GM12892 (cell line): Measurements from ENCODE around the gene PEPD.

Source experiments
- DNase-seq: peaks from one replicate; pipeline ENCODE4 v3.0.0; 2011; ENCODE audit not compliant: insufficient read length
- FAIRE-seq: peaks from 2 replicates; lab custom pipeline; 2011; peaks lifted over from hg19 to GRCh38; lab: Jason Lieb, UNC
- POLR2A ChIP-seq: IDR thresholded peaks from 2 replicates; pipeline ENCODE4 v1.6.1; 2011; ENCODE audit warnings: low read depth, low read length, control low read depth
- POLR2AphosphoS5 ChIP-seq: IDR thresholded peaks from 2 replicates; pipeline ENCODE4 v1.6.1; 2011; ENCODE audit warnings: low read depth, low read length, control low read depth
- TAF1 ChIP-seq: IDR thresholded peaks from 2 replicates; pipeline ENCODE4 v1.6.1; 2011; ENCODE audit warnings: low read depth, mild to moderate bottlenecking, control low read depth, low read length, borderline replicate concordance

PEPD gene

DNA sequence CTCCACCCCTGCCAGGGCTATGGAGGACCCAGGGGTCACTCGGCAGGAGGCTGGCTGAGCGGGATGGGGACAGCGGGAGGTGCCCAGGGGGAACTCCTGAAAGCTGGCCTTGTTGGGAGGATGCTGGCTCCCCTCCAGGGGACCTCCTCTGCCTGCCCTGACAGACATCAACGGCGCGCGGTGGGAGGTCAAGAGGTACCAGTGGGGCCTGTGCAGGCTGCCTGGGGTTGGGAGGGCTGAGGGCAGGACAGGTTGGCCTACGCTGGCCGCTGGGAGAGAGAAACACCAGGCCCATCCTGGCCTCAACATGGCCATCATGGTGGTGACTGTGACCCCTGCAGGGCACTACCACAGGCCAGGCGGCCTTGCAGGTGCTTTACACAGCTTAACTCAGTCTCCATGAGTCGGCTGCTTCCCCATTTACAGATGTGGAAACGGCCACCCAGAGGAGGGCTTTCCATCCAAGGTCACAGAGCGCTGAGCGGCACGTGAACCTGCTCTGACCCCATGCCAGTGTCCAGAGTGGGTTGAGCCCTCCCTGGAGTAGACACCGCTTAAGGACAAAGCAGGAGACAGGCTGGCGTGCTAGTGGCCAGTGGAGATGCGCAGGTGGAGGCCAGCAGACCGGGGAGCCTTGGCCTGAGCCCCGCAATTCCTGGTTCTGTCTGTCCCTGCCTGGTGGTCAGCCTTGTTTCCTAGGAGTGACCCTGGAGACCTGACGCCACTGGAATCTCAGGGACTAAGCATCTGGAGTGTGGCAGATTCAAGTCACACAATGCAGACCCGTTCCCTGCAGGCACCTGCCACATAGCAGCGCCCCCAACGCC, 120.5 kb downstream of the PEPD start:
- FAIRE-seq (no peak), DNase-seq (no peak)
- TF ChIP-seq TAF1 (no peak), POLR2A (no peak)

GRCh38 chr19:33399745-33400681, 121.6 kb downstream of the PEPD start:
- DNase-seq (no peak), FAIRE-seq (no peak)
- TF ChIP-seq TAF1 (no peak), POLR2AphosphoS5 (no peak), POLR2A (no peak)

DNA sequence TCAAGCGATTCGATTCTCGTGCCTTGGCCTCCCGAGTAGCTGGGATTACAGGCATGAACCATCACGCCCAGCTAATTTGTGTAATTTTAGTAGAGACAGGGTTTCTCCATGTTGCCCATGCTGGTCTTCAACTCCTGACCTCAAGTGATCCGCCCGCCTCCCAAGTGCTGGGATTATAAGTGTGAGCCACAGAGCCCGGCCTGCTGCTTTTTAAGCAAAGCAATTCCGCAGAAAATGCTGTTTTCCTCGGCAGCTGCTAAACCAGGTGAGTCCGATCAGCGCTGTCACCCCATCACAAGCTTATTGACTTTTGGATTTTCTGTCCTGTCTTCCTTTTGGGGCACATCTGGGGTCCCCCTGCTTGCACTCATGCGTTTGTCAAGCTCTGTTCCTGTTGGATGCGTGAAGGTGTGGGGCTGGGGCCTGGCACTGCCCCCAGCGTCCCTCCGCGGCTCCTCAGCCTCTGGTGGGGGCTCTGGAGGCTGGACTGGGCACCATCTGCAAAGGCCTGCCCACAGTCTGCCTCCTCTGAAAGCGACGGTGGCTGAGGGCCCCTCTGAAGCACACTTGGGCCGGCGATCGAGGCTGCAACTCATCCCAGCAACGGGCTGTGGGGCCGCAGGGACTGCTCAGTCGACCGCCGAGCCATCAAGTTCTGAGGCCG, 122.4 kb downstream of the PEPD start:
- DNase-seq, result no peak
- no peak for FAIRE-seq
- TF ChIP-seq POLR2A (no peak), POLR2AphosphoS5 (no peak), TAF1 (no peak)

DNA sequence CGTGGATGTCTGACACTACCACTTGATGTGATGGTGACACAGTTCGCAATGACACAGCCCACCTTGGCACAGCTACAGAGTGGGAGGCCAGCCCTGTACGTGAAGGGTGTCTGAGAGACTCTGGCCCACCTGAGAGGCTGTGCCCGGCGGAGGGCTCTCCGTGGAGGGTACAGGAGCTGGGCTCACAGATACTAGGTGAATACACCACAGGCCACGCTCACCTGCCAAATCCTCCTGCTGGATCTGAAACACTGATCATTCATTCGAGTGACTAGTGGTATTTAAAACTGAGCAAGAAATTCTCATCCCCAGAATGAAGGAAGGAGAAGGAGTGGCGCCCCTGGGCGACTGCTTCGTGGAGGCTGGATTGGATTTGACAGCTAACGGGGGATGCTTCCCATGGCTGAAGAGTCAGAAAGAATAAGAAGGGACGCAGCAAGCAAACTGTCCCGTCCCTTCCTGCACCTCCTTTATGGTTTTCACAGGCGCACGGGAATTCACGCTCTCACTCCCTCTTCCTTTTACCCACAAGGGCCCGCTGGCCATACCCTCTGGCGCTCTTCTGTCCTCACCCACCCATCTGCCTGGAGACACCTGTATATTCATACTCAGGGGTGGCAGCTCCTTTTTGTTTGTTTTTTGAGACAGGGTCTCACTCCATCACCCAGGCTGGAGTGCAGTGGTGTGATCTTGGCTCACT, 123.1 kb downstream of the PEPD start:
- no peak for FAIRE-seq
- DNase-seq, result no peak
- TF ChIP-seq POLR2AphosphoS5, result no peak
- TF ChIP-seq TAF1, result no peak
- TF ChIP-seq POLR2A, result no peak

- TF ChIP-seq TAF1 (no peak), POLR2AphosphoS5 (no peak), POLR2A (no peak)
- DNase-seq, result no peak
- FAIRE-seq, result no peak
These were observed 123.8 kb downstream of the PEPD start for GRCh38 chr19:33397536-33398360.

GRCh38 chr19:33396701-33397535, 124.7 kb downstream of the PEPD start:
- DNase-seq (no peak), FAIRE-seq (no peak)
- TF ChIP-seq TAF1, result no peak
- no peak for TF ChIP-seq POLR2AphosphoS5
- no peak for TF ChIP-seq POLR2A

DNA sequence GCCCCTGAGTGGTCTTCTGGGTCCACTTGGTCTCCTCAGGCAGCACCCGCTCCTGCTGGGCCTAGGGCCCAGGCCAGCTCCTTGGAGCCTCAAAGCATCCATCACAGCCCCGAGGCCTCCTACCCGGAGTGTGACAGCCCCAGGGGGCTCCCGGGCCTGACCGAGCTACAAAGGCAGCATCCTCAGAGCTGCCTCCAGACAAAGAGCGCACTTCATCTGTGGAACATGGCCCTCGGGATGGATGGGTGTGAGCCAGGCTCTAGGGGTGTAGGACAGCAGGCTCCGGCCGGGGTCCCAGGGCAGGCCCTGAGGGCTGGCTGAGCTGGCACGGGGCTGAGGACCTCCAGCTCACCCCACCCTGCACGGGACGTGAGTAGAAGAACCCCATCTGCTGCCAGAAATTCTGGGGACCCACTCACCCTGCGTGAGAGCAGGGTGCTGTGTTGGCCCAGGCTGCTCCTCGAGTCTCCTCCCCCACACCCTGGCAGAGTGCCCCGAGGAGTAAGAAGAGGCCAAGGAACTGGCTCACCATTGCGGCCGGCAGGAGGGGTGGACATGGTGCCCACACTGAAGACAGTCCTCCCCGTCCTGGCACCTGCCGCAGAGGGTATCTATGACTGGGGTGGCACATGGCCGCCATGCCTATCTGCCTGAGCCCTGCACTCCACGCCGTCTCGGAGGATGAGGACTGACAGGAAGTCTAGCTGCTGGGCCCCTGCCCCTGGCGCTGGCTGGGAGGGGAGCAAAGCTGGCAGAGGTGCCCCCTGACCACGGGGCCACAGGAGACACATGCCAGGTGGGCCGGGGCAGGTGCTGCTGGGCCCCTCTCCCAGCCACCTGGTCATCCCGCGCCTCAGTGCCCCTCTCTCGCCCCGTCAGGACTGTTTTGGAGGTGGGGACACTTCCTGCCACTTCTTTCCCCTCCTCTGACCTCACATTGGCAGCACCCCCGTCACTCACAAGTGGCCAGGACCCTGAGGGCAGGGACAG, 125.7 kb downstream of the PEPD start:
- DNase-seq (peak; percentile 23), FAIRE-seq (no peak)
- TF ChIP-seq POLR2AphosphoS5 (no peak), TAF1 (no peak), POLR2A (no peak)

DNA sequence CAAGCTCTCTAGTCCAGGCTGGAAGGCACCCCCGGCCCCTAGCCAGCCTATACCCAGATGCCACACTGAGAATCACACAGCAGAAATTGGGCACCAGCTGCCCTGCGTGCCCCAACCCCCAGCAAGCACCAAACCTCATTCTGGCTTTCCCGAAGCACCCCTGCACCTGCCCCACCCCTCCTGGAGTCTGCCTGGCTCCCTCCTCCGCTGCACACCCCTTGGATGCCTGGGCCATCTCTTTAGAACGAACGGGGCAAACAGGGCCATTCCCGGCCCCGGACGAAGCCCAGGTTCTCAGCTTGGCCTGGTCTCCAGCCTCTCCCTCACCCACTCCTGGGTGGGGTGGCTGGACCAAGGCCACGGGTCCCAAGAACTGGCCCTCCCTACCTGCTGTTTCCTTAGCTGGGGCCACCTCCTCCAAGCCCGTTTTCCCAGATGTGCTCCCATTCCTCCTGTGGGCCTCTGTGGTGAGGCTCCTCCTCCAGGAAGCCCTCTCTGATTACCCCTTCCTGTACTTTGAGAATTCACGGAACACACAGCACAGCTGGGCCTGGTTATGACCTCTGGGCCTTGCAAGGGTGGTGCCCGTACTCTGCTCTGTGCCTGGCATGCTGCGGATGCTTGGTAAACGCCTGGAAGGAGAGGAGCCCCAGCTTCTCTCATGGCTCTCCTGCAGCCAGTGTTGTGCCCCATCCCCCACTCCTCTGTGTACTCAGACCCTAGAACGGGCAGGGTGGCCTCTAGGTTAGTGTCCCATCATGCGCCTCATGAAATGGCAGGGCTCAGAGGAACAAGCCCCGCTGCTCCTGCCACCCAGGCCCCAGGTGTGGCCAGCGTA, 126.6 kb downstream of the PEPD start:
- DNase-seq (peak; percentile 13), FAIRE-seq (no peak)
- no peak for TF ChIP-seq POLR2AphosphoS5
- TF ChIP-seq POLR2A, result no peak
- no peak for TF ChIP-seq TAF1
